H9 (cell line): ENCODE results near the gene SCUBE1. TPM values are rescaled to one million over a fixed set of nuclear protein-coding genes. Genes with fewer than 3 reads are reported as not detected.

ENCODE experiments used
- DNase-seq: peaks from one replicate; pipeline ENCODE4 v3.0.0-alpha.2; 2017
- H2AFZ ChIP-seq: one replicate; pipeline ENCODE4 v1.6.1; 2013; ENCODE audit warnings: mild to moderate bottlenecking, low read length, control low read depth, moderate library complexity
- H2AK5ac ChIP-seq: 2 replicates; pipeline ENCODE4 v1.6.1; 2013; ENCODE audit warnings: low read length, control low read depth, mixed read lengths; ENCODE audit not compliant: insufficient read length
- H2BK120ac ChIP-seq: one replicate; pipeline ENCODE4 v1.6.1; 2013; ENCODE audit warnings: low read depth, mild to moderate bottlenecking, low read length, control low read depth, inconsistent platforms; ENCODE audit not compliant: poor library complexity, severe bottlenecking
- H2BK12ac ChIP-seq: 2 replicates; pipeline ENCODE4 v1.6.1; 2013; ENCODE audit warnings: low read length, control low read depth, mixed read lengths, low read depth; ENCODE audit not compliant: insufficient read length
- H2BK15ac ChIP-seq: 2 replicates; pipeline ENCODE4 v1.6.1; 2013; ENCODE audit warnings: low read depth, low read length, control low read depth
- H2BK20ac ChIP-seq: one replicate; pipeline ENCODE4 v1.6.1; 2013; ENCODE audit warnings: low read depth, mild to moderate bottlenecking, low read length, control low read depth, inconsistent platforms; ENCODE audit not compliant: poor library complexity, severe bottlenecking
- H2BK5ac ChIP-seq: 2 replicates; pipeline ENCODE4 v1.6.1; 2013; ENCODE audit warnings: low read length, control low read depth, mixed read lengths; ENCODE audit not compliant: insufficient read length
- H3K14ac ChIP-seq: 2 replicates; pipeline ENCODE4 v1.6.1; 2013; ENCODE audit warnings: low read length, control low read depth; ENCODE audit not compliant: insufficient read depth
- H3K18ac ChIP-seq: 2 replicates; pipeline ENCODE4 v1.6.1; 2013; ENCODE audit warnings: low read depth, mild to moderate bottlenecking, mixed read lengths, low read length, control low read depth; ENCODE audit not compliant: insufficient read length
- H3K23ac ChIP-seq: 2 replicates; pipeline ENCODE4 v1.6.1; 2013; ENCODE audit warnings: low read length, control low read depth, mixed read lengths, low read depth; ENCODE audit not compliant: insufficient read length
- H3K23me2 ChIP-seq: 2 replicates; pipeline ENCODE4 v1.6.1; 2013; ENCODE audit warnings: low read depth, mild to moderate bottlenecking, mixed read lengths, low read length, control low read depth; ENCODE audit not compliant: insufficient read length, poor library complexity, severe bottlenecking
- H3K27ac ChIP-seq: 2 replicates; pipeline ENCODE4 v1.5.1; 2013; ENCODE audit warnings: low read length, control low read depth, mixed read lengths, low read depth; ENCODE audit not compliant: insufficient read length
- H3K27me3 ChIP-seq: 2 replicates; pipeline ENCODE4 v1.6.1; 2013; ENCODE audit warnings: low read length, control low read depth, inconsistent platforms; ENCODE audit not compliant: insufficient read depth
- H3K4ac ChIP-seq: 2 replicates; pipeline ENCODE4 v1.6.1; 2013; ENCODE audit warnings: low read depth, mild to moderate bottlenecking, control low read depth, inconsistent platforms, low read length, moderate library complexity
- H3K4me1 ChIP-seq: 2 replicates; pipeline ENCODE4 v1.6.1; 2013; ENCODE audit warnings: low read length, control low read depth, inconsistent platforms; ENCODE audit not compliant: insufficient read depth
- H3K4me2 ChIP-seq: 2 replicates; pipeline ENCODE4 v1.6.1; 2013; ENCODE audit warnings: low read length, control low read depth, mixed read lengths; ENCODE audit not compliant: insufficient read length, insufficient read depth
- H3K56ac ChIP-seq: 2 replicates; pipeline ENCODE4 v1.6.1; 2013; ENCODE audit warnings: low read depth, mild to moderate bottlenecking, mixed read lengths, low read length, control low read depth; ENCODE audit not compliant: insufficient read length
- H3K79me1 ChIP-seq: 2 replicates; pipeline ENCODE4 v1.6.1; 2013; ENCODE audit warnings: low read depth, mild to moderate bottlenecking, moderate library complexity, low read length, control low read depth, inconsistent platforms; ENCODE audit not compliant: insufficient read depth, poor library complexity, severe bottlenecking
- H3K79me2 ChIP-seq: 2 replicates; pipeline ENCODE4 v1.6.1; 2013; ENCODE audit warnings: low read length, control low read depth, inconsistent platforms; ENCODE audit not compliant: insufficient read depth
- H3K9ac ChIP-seq: 2 replicates; pipeline ENCODE4 v1.6.1; 2013; ENCODE audit warnings: low read length, control low read depth, mixed read lengths; ENCODE audit not compliant: insufficient read length; ENCODE audit errors: extremely low read depth
- H3K9me3 ChIP-seq: one replicate; pipeline ENCODE4 v1.6.1; 2013; ENCODE audit warnings: low read depth, low read length, inconsistent platforms; ENCODE audit not compliant: control insufficient read depth
- H3T11ph ChIP-seq: one replicate; pipeline ENCODE4 v1.6.1; 2013; ENCODE audit warnings: mild to moderate bottlenecking, low read length, control low read depth, inconsistent platforms
- H4K20me1 ChIP-seq: one replicate; pipeline ENCODE4 v1.6.1; 2013; ENCODE audit not compliant: control insufficient read depth, insufficient read length, insufficient read depth
- H4K5ac ChIP-seq: 2 replicates; pipeline ENCODE4 v1.6.1; 2013; ENCODE audit warnings: low read depth, mild to moderate bottlenecking, mixed read lengths, low read length, control low read depth; ENCODE audit not compliant: insufficient read length
- H4K8ac ChIP-seq: replicated peaks from 2 replicates; pipeline ENCODE4 v1.6.1; 2013; ENCODE audit warnings: low read length, control low read depth, mixed read lengths, low read depth; ENCODE audit not compliant: insufficient read length
- H4K91ac ChIP-seq: 2 replicates; pipeline ENCODE4 v1.6.1; 2013; ENCODE audit warnings: low read depth, mild to moderate bottlenecking, moderate library complexity, mixed read lengths, low read length, control low read depth; ENCODE audit not compliant: insufficient read length
- H3K27ac Mint-ChIP-seq, 3 experiments: 2 replicates in 2 of 3; 3 replicates in 1 of 3; pipeline ENCODE4 v1.8.0; 2020 to 2021; ENCODE audit warnings: mixed read lengths in 3 of 3, mild to moderate bottlenecking in 1 of 3, moderate library complexity in 1 of 3
- H3K27me3 Mint-ChIP-seq: 2 replicates; pipeline ENCODE4 v1.8.0; 2021; ENCODE audit warnings: low read depth, mild to moderate bottlenecking, moderate library complexity, mixed read lengths
- H3K36me3 Mint-ChIP-seq, 3 experiments: 2 replicates in 2 of 3; 3 replicates in 1 of 3; pipeline ENCODE4 v1.8.0; 2020 to 2021; ENCODE audit warnings: low read depth in 3 of 3, mixed read lengths in 3 of 3; ENCODE audit not compliant: insufficient read depth in 1 of 3
- H3K4me1 Mint-ChIP-seq, 2 experiments: 2 replicates each; pipeline ENCODE4 v1.8.0; 2020; ENCODE audit warnings: mixed read lengths in 2 of 2
- H3K4me3 Mint-ChIP-seq, 2 experiments: 2 replicates in 1 of 2; 3 replicates in 1 of 2; pipeline ENCODE4 v1.8.0; 2020 to 2021; ENCODE audit warnings: mild to moderate bottlenecking in 2 of 2, mixed read lengths in 2 of 2, moderate library complexity in 1 of 2
- H3K9me3 Mint-ChIP-seq, 2 experiments: 2 replicates in 1 of 2; 3 replicates in 1 of 2; pipeline ENCODE4 v1.8.0; 2020; ENCODE audit warnings: mild to moderate bottlenecking in 2 of 2, mixed read lengths in 2 of 2, moderate library complexity in 1 of 2
- CTCF ChIP-seq: fragments of 200-600 bp; sonication (generic); conservative IDR thresholded peaks from 3 replicates; pipeline ENCODE4 v1.8.0; 2021; ENCODE audit warnings: antibody characterized with exemption, mild to moderate bottlenecking
- WGBS: extraction: QIAGEN DNeasy Blood & Tissue Kit; methylation state at CpG from one replicate; pipeline ENCODE4 v1.1.7; 2013; ENCODE audit warnings: missing lambda C conversion rate, low lambda C conversion rate, mixed read lengths; ENCODE audit not compliant: insufficient read length; ENCODE audit errors: extremely low coverage; 5-methylcytosine and 5-hydroxymethylcytosine counted together
- total RNA-seq: library from RNA; stranded (reverse); gene quantifications from 2 replicates; pipeline ENCODE4 v1.2.1, GENCODE V29; 2021

SCUBE1 gene
- total RNA-seq, 1 experiment from 2014 or later: 1.2 TPM

- Mint-ChIP-seq H3K4me3 (no peak overlapping the region), H3K9me3 (no peaks in the 10 kb centered on the region), H3K27ac (no peak overlapping the region), H3K4me1 (peaks cover 20 to 37% of the 10 kb centered on the region in 2 experiments), H3K36me3 (no peaks in the 10 kb centered on the region), H3K27me3 (peaks cover 17% of the 10 kb centered on the region)
- Histone ChIP-seq H4K20me1 (no peaks in the 10 kb centered on the region), H4K91ac (no peak overlapping the region), H3K27me3 (no peaks in the 10 kb centered on the region), H3K27ac (no peak overlapping the region), H2BK20ac (no peak overlapping the region), H3K79me2 (no peaks in the 10 kb centered on the region), H3K14ac (no peak overlapping the region; the same call in 1 of the 2 replicates), H3K56ac (no peak overlapping the region), H3K79me1 (no peaks in the 10 kb centered on the region), H3T11ph (no peak overlapping the region), H4K5ac (no peak overlapping the region), H2BK120ac (no peak overlapping the region), H2BK5ac (no peak overlapping the region), H2BK12ac (no peak overlapping the region), H2AFZ (no peak overlapping the region), H3K9ac (no peak overlapping the region), H3K23me2 (no peaks in the 10 kb centered on the region), H3K4me2 (no peak overlapping the region), H2BK15ac (no peak overlapping the region), H2AK5ac (no peak overlapping the region), H3K9me3 (no peaks in the 10 kb centered on the region), H4K8ac (no peak overlapping the region), H3K4ac (no peak overlapping the region), H3K23ac (no peak overlapping the region), H3K4me1 (peaks cover 7% of the 10 kb centered on the region; the same call in 1 of the 2 replicates), H3K18ac (no peak overlapping the region)
- WGBS: no CpG with 5 or more reads among the region's 12 CpGs
- DNase-seq: peak; percentile 43
- peak; percentile 41; the same call in 2 of the 3 replicates for TF ChIP-seq CTCF
These were observed 70.3 kb downstream of the SCUBE1 start for GRCh38 chr22:43272869-43273318.
